ENCODE data around the gene ZFAND5.

DNA sequence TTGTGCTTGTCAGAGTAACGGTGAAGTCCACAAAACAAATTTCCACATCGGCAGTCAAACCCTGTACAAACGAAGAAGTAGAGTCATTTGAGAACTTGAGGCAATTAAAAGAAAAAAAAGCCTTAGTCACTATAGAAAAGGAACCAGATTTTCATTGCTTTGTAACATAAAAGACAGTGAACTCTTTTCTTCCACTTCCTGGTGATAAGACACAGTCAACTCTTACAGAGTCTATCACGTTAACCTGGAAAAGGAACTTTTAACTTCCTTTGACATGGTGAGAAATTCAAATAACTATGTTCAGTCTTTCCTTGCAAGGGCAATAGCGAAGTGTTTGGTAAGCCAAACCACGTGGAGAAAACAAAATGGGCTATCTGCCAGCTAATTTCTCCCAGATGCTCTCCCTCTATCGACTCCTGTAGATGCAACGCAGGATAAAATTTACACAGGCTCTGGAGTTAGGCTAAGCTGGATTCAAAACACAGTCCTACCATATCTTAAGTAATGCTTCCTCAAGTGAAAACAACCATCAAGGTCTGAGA lies 8.9 kb downstream of the ZFAND5 start:
- TF ChIP-seq POLR2A (IDR thresholded peaks at IDR 0.05; ENCODE audit: low read depth, low read length), result no peak
- no peak for TF ChIP-seq POLR2AphosphoS5 (IDR thresholded peaks at IDR 0.05; ENCODE audit: low read depth, low read length)
- no peak for TF ChIP-seq TAF1 (IDR thresholded peaks at IDR 0.05; ENCODE audit: borderline replicate concordance, low read depth, low read length)
